HG02642 (cell line): ENCODE data around the gene AMN.
"Not testable (repeated sequence)": the region's sequence is repeated elsewhere in the genome, so short reads cannot be mapped to it uniquely, and the experiment has no call there.

ENCODE experiments used
- ATAC-seq: cut with Tn5 transposase; IDR thresholded peaks from one replicate; pipeline ENCODE4 v1.9.1; 2021; ENCODE audit warnings: mild to moderate bottlenecking; ENCODE audit not compliant: unreplicated experiment, poor library complexity

The AMN gene

GRCh38 chr14:102922490-102923200 is at the start of gene AMN:
TSS of gene AMN (plus strand) at chr14:102922663. CDS start at chr14:102922689, 26 bp downstream.
- no peak for ATAC-seq

GRCh38 chr14:102873131-102873530 is 49.3 kb upstream of the AMN start:
- no peak for ATAC-seq

- ATAC-seq, result no peak
Observed at GRCh38 chr14:102873546-102874061, 48.9 kb upstream of the AMN start.

GRCh38 chr14:102875652-102876051 is 46.8 kb upstream of the AMN start:
- no peak for ATAC-seq

GRCh38 chr14:102877511-102877910 is 45.0 kb upstream of the AMN start:
- ATAC-seq, result not testable (repeated sequence)

DNA sequence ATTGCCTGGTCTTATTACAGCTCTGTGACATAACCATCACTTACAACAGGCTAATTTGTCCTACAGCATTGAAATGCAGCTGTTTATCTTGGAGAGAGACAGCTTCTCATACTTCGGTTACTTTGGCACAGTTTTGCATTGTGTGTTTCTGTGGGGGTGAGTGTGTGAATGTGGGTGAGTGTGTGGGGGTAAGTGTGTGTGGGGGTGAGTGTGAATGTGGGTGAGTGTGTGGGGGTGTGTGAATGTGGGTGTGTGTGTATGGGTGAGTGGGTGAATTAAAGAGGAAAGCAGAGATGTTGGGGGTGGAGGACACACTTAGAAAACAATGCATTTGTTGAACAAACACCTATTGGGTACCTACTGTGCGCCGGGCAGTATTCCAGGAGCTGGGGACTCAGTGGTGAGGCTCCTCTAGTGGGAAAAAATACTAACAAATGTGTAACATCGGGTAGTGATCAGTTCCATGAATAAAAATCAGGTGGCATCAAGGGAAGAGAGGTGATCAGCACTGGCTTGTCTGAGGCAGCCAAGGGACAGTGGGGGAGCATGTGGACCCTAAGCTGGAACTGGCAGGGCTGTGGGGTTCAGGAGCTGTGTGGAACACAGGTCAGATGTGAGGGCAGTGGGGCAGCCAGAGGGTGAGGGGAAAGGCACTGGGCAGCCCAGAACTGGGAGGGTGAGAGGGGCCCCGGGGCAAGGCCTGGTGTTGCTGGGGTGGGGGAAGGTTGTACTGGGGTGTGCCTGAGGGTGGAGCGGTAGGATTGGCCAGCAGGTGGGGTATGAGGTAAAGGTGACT is 44.1 kb upstream of the AMN start:
- no peak for ATAC-seq

GRCh38 chr14:102878970-102879460 is 43.4 kb upstream of the AMN start:
- ATAC-seq, result no peak

DNA sequence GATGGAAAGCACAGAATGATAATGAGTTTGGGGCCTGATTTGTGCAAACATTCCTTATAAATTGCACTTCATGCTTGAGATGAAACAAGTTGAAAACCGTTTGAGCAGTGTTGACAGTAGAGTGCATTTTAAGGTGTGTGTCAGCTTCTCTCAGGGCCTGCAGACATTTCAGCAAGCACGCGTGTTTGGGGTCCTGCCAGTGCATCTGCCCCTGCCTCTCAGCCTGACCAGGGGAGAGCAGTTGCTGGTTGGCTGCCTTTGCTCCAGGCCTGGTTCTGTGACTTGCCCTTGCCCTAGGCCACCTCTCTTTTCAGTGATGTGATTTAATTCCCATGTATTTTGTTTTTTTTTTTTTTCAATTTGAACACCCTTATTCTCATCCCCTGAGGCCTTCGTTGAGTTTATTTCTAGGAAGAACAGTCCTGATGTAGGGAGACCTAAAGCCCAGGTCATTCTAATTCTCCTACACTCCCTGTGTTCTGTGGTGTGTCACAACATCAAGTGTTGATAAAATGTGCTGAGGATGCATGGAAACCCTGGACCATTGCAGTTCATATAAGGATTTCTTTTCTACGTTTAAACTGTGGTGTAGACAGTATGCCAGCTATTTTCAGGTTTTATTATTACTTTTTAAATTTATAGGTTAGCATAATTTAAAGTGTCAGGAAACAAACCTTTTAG is 40.1 kb upstream of the AMN start:
- no peak for ATAC-seq

- ATAC-seq, result no peak
Observed at GRCh38 chr14:102883089-102883541, 39.3 kb upstream of the AMN start.

GRCh38 chr14:102883554-102883953 is 38.9 kb upstream of the AMN start:
- no peak for ATAC-seq

- ATAC-seq, result no peak
Observed at GRCh38 chr14:102885737-102886447, 36.6 kb upstream of the AMN start.

DNA sequence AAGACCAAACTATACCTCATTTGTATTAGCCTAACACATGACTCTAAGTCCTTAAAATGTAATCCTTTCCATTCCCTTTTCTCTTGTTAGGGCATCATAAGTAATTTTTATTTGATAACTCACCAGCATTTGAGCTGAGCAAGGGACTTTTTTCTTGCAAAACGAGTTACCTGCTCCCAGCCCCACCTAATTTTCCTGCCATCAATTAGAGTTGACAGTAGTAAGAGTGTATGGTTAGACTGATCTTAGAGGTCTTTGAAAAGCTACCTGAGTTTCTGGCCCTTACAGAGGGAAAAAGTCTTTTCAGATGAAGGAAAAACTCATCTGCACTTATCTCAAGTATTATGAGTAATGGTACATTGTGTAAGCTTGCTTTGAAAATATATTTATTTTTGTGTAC is 33.7 kb upstream of the AMN start:
- ATAC-seq, result no peak

- ATAC-seq, result no peak
Observed at GRCh38 chr14:102889615-102890014, 32.8 kb upstream of the AMN start.

DNA sequence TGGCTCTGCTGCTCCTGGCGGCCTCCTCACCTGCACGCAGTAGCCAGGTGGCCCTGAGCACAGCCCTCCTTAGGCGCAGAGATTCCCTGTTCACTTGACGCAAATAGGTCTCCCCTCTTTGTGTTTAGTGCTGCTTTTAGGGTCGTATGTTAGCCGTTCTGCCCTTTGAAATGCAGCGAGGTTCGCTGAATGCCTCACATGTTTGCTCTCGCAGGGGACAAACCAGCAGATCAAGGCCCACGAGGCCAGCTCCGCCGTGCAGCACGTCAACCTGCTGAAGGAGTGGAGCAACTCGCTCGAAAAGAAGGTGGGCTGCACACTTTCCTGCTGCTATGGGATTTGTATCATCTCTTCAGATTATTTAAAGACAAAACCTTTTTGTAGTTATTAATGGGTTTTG is 31.4 kb upstream of the AMN start:
- ATAC-seq, result no peak

DNA sequence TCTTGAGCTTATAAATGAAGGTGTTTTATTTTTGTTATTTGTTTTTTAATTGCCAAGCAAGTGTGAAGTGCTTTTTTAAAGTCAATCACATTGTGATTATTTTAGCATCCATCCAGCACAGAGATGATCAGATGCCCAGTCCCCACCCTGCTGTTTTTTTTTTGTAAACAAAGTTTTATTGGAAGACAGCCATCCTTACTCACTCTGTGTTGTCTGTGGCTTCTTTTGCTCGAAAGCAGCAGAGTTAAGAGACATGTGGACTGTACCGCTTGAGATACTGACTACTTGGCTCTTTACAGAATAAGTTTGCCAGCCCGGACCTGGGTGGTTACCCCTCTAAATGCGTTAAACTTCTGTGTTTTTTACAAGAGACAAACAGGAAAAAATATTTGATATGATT is 30.9 kb upstream of the AMN start:
- no peak for ATAC-seq

GRCh38 chr14:102892651-102893050 is 29.8 kb upstream of the AMN start:
- no peak for ATAC-seq

GRCh38 chr14:102893452-102893851 is 29.0 kb upstream of the AMN start:
- ATAC-seq, result no peak

GRCh38 chr14:102896735-102897134 is 25.7 kb upstream of the AMN start:
- not testable (repeated sequence) for ATAC-seq

DNA sequence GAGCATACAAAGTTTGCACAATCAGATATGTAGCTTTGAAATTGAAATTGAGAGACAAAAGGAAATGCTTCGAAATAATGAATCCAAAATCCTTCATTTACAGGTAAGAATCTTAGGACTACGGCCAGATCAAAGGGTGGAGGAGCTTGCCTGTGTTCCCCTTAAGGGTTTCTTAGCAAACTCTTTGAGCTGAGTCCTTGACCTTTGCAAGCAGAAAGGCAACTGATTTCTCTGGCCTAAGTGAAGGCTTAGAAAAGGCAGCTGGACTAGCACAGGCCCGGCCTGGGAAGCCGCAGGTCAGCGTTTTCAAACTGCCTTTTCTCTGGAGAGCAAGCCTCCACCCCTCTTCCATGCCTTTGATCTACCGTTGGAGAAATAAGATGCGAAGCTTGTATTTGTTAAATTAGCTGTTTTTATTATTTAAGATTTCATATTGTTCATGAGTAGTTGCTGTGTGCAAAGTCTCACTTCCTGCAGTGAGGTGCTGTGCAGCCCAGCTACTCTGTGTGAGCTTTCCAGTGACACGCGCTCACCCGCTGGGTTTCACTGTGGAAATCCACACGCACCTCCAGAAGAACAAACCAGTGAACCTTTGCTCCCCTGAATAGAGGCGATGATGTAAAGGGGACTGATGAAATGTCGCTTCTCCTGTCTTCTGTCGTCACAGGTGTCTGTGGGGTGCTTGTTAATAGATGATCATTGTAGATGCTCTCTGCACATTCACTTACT is 25.0 kb upstream of the AMN start:
- no peak for ATAC-seq
